GM21619 (cell line): ENCODE results near the gene NCKAP1.
"Not testable (repeated sequence)": the region's sequence is repeated elsewhere in the genome, so short reads cannot be mapped to it uniquely, and the experiment has no call there.

Experiments used
- ATAC-seq: cut with Tn5 transposase; IDR thresholded peaks from one replicate; pipeline ENCODE4 v1.9.1; 2021; ENCODE audit not compliant: unreplicated experiment

Gene NCKAP1

GRCh38 chr2:183037553-183038340, 510 bp downstream of the NCKAP1 start:
- ATAC-seq, result peak; percentile 44

- ATAC-seq, result no peak
These were observed 1.1 kb downstream of the NCKAP1 start for GRCh38 chr2:183037074-183037552.

GRCh38 chr2:183035954-183036669, 2.1 kb downstream of the NCKAP1 start:
- peak; percentile 48 for ATAC-seq

- ATAC-seq, result no peak
These were observed 2.8 kb downstream of the NCKAP1 start for GRCh38 chr2:183035298-183035953.

- ATAC-seq, result no peak
These were observed 3.5 kb downstream of the NCKAP1 start for GRCh38 chr2:183034806-183035205.

GRCh38 chr2:183033951-183034350, 4.3 kb downstream of the NCKAP1 start:
- ATAC-seq, result no peak

GRCh38 chr2:183031911-183032794, 6.1 kb downstream of the NCKAP1 start:
- ATAC-seq, result no peak

- no peak for ATAC-seq
These were observed 9.0 kb downstream of the NCKAP1 start for GRCh38 chr2:183029219-183029618.

GRCh38 chr2:183028108-183028507, 10.1 kb downstream of the NCKAP1 start:
- no peak for ATAC-seq

GRCh38 chr2:183027443-183027842, 10.8 kb downstream of the NCKAP1 start:
- ATAC-seq, result no peak

- no peak for ATAC-seq
These were observed 11.8 kb downstream of the NCKAP1 start for GRCh38 chr2:183026424-183026823.

GRCh38 chr2:183025993-183026392, 12.3 kb downstream of the NCKAP1 start:
- ATAC-seq, result no peak

- no peak for ATAC-seq
These were observed 13.7 kb downstream of the NCKAP1 start for GRCh38 chr2:183024339-183025095.

- no peak for ATAC-seq
These were observed 15.5 kb downstream of the NCKAP1 start for GRCh38 chr2:183022711-183023110.

GRCh38 chr2:183021613-183022012, 16.6 kb downstream of the NCKAP1 start:
- no peak for ATAC-seq

GRCh38 chr2:183019718-183020442, 18.4 kb downstream of the NCKAP1 start:
- no peak for ATAC-seq

- not testable (repeated sequence) for ATAC-seq
These were observed 20.4 kb downstream of the NCKAP1 start for GRCh38 chr2:183017845-183018244.

- ATAC-seq, result no peak
These were observed 24.3 kb downstream of the NCKAP1 start for GRCh38 chr2:183014005-183014404.

- ATAC-seq, result no peak
These were observed 26.5 kb downstream of the NCKAP1 start for GRCh38 chr2:183011743-183012142.
